H9 (cell line): ENCODE measurements around the gene CEMIP. TPM values are rescaled to one million over a fixed set of nuclear protein-coding genes. Genes with fewer than 3 reads are reported as not detected.

Experiments
- DNase-seq: peaks from one replicate; pipeline ENCODE4 v3.0.0-alpha.2; 2017
- H2AFZ ChIP-seq: one replicate; pipeline ENCODE4 v1.6.1; 2013; ENCODE audit warnings: mild to moderate bottlenecking, low read length, control low read depth, moderate library complexity
- H2AK5ac ChIP-seq: 2 replicates; pipeline ENCODE4 v1.6.1; 2013; ENCODE audit warnings: low read length, control low read depth, mixed read lengths; ENCODE audit not compliant: insufficient read length
- H2BK120ac ChIP-seq: one replicate; pipeline ENCODE4 v1.6.1; 2013; ENCODE audit warnings: low read depth, mild to moderate bottlenecking, low read length, control low read depth, inconsistent platforms; ENCODE audit not compliant: poor library complexity, severe bottlenecking
- H2BK12ac ChIP-seq: 2 replicates; pipeline ENCODE4 v1.6.1; 2013; ENCODE audit warnings: low read length, control low read depth, mixed read lengths, low read depth; ENCODE audit not compliant: insufficient read length
- H2BK15ac ChIP-seq: 2 replicates; pipeline ENCODE4 v1.6.1; 2013; ENCODE audit warnings: low read depth, low read length, control low read depth
- H2BK20ac ChIP-seq: one replicate; pipeline ENCODE4 v1.6.1; 2013; ENCODE audit warnings: low read depth, mild to moderate bottlenecking, low read length, control low read depth, inconsistent platforms; ENCODE audit not compliant: poor library complexity, severe bottlenecking
- H2BK5ac ChIP-seq: 2 replicates; pipeline ENCODE4 v1.6.1; 2013; ENCODE audit warnings: low read length, control low read depth, mixed read lengths; ENCODE audit not compliant: insufficient read length
- H3K14ac ChIP-seq: 2 replicates; pipeline ENCODE4 v1.6.1; 2013; ENCODE audit warnings: low read length, control low read depth; ENCODE audit not compliant: insufficient read depth
- H3K18ac ChIP-seq: 2 replicates; pipeline ENCODE4 v1.6.1; 2013; ENCODE audit warnings: low read depth, mild to moderate bottlenecking, mixed read lengths, low read length, control low read depth; ENCODE audit not compliant: insufficient read length
- H3K23ac ChIP-seq: 2 replicates; pipeline ENCODE4 v1.6.1; 2013; ENCODE audit warnings: low read length, control low read depth, mixed read lengths, low read depth; ENCODE audit not compliant: insufficient read length
- H3K23me2 ChIP-seq: 2 replicates; pipeline ENCODE4 v1.6.1; 2013; ENCODE audit warnings: low read depth, mild to moderate bottlenecking, mixed read lengths, low read length, control low read depth; ENCODE audit not compliant: insufficient read length, poor library complexity, severe bottlenecking
- H3K27ac ChIP-seq: 2 replicates; pipeline ENCODE4 v1.5.1; 2013; ENCODE audit warnings: low read length, control low read depth, mixed read lengths, low read depth; ENCODE audit not compliant: insufficient read length
- H3K27me3 ChIP-seq: 2 replicates; pipeline ENCODE4 v1.6.1; 2013; ENCODE audit warnings: low read length, control low read depth, inconsistent platforms; ENCODE audit not compliant: insufficient read depth
- H3K4ac ChIP-seq: 2 replicates; pipeline ENCODE4 v1.6.1; 2013; ENCODE audit warnings: low read depth, mild to moderate bottlenecking, control low read depth, inconsistent platforms, low read length, moderate library complexity
- H3K4me1 ChIP-seq: 2 replicates; pipeline ENCODE4 v1.6.1; 2013; ENCODE audit warnings: low read length, control low read depth, inconsistent platforms; ENCODE audit not compliant: insufficient read depth
- H3K4me2 ChIP-seq: 2 replicates; pipeline ENCODE4 v1.6.1; 2013; ENCODE audit warnings: low read length, control low read depth, mixed read lengths; ENCODE audit not compliant: insufficient read length, insufficient read depth
- H3K56ac ChIP-seq: 2 replicates; pipeline ENCODE4 v1.6.1; 2013; ENCODE audit warnings: low read depth, mild to moderate bottlenecking, mixed read lengths, low read length, control low read depth; ENCODE audit not compliant: insufficient read length
- H3K79me1 ChIP-seq: 2 replicates; pipeline ENCODE4 v1.6.1; 2013; ENCODE audit warnings: low read depth, mild to moderate bottlenecking, moderate library complexity, low read length, control low read depth, inconsistent platforms; ENCODE audit not compliant: insufficient read depth, poor library complexity, severe bottlenecking
- H3K79me2 ChIP-seq: 2 replicates; pipeline ENCODE4 v1.6.1; 2013; ENCODE audit warnings: low read length, control low read depth, inconsistent platforms; ENCODE audit not compliant: insufficient read depth
- H3K9ac ChIP-seq: 2 replicates; pipeline ENCODE4 v1.6.1; 2013; ENCODE audit warnings: low read length, control low read depth, mixed read lengths; ENCODE audit not compliant: insufficient read length; ENCODE audit errors: extremely low read depth
- H3K9me3 ChIP-seq: one replicate; pipeline ENCODE4 v1.6.1; 2013; ENCODE audit warnings: low read depth, low read length, inconsistent platforms; ENCODE audit not compliant: control insufficient read depth
- H3T11ph ChIP-seq: one replicate; pipeline ENCODE4 v1.6.1; 2013; ENCODE audit warnings: mild to moderate bottlenecking, low read length, control low read depth, inconsistent platforms
- H4K20me1 ChIP-seq: one replicate; pipeline ENCODE4 v1.6.1; 2013; ENCODE audit not compliant: control insufficient read depth, insufficient read length, insufficient read depth
- H4K5ac ChIP-seq: 2 replicates; pipeline ENCODE4 v1.6.1; 2013; ENCODE audit warnings: low read depth, mild to moderate bottlenecking, mixed read lengths, low read length, control low read depth; ENCODE audit not compliant: insufficient read length
- H4K8ac ChIP-seq: replicated peaks from 2 replicates; pipeline ENCODE4 v1.6.1; 2013; ENCODE audit warnings: low read length, control low read depth, mixed read lengths, low read depth; ENCODE audit not compliant: insufficient read length
- H4K91ac ChIP-seq: 2 replicates; pipeline ENCODE4 v1.6.1; 2013; ENCODE audit warnings: low read depth, mild to moderate bottlenecking, moderate library complexity, mixed read lengths, low read length, control low read depth; ENCODE audit not compliant: insufficient read length
- H3K27ac Mint-ChIP-seq, 3 experiments: 2 replicates in 2 of 3; 3 replicates in 1 of 3; pipeline ENCODE4 v1.8.0; 2020 to 2021; ENCODE audit warnings: mixed read lengths in 3 of 3, mild to moderate bottlenecking in 1 of 3, moderate library complexity in 1 of 3
- H3K27me3 Mint-ChIP-seq: 2 replicates; pipeline ENCODE4 v1.8.0; 2021; ENCODE audit warnings: low read depth, mild to moderate bottlenecking, moderate library complexity, mixed read lengths
- H3K36me3 Mint-ChIP-seq, 3 experiments: 2 replicates in 2 of 3; 3 replicates in 1 of 3; pipeline ENCODE4 v1.8.0; 2020 to 2021; ENCODE audit warnings: low read depth in 3 of 3, mixed read lengths in 3 of 3; ENCODE audit not compliant: insufficient read depth in 1 of 3
- H3K4me1 Mint-ChIP-seq, 2 experiments: 2 replicates each; pipeline ENCODE4 v1.8.0; 2020; ENCODE audit warnings: mixed read lengths in 2 of 2
- H3K4me3 Mint-ChIP-seq, 2 experiments: 2 replicates in 1 of 2; 3 replicates in 1 of 2; pipeline ENCODE4 v1.8.0; 2020 to 2021; ENCODE audit warnings: mild to moderate bottlenecking in 2 of 2, mixed read lengths in 2 of 2, moderate library complexity in 1 of 2
- H3K9me3 Mint-ChIP-seq, 2 experiments: 2 replicates in 1 of 2; 3 replicates in 1 of 2; pipeline ENCODE4 v1.8.0; 2020; ENCODE audit warnings: mild to moderate bottlenecking in 2 of 2, mixed read lengths in 2 of 2, moderate library complexity in 1 of 2
- WGBS: extraction: QIAGEN DNeasy Blood & Tissue Kit; methylation state at CpG from one replicate; pipeline ENCODE4 v1.1.7; 2013; ENCODE audit warnings: missing lambda C conversion rate, low lambda C conversion rate, mixed read lengths; ENCODE audit not compliant: insufficient read length; ENCODE audit errors: extremely low coverage; 5-methylcytosine and 5-hydroxymethylcytosine counted together
- total RNA-seq: library from RNA; stranded (reverse); gene quantifications from 2 replicates; pipeline ENCODE4 v1.2.1, GENCODE V29; 2021
- TF ChIP-seq, protein P1 (sequence below): fragments of 200-600 bp; sonication (generic); conservative IDR thresholded peaks from 3 replicates; pipeline ENCODE4 v1.8.0; 2021; ENCODE audit warnings: antibody characterized with exemption, mild to moderate bottlenecking

The CEMIP gene
- total RNA-seq, 1 experiment from 2014 or later, result 0.09 TPM

DNA sequence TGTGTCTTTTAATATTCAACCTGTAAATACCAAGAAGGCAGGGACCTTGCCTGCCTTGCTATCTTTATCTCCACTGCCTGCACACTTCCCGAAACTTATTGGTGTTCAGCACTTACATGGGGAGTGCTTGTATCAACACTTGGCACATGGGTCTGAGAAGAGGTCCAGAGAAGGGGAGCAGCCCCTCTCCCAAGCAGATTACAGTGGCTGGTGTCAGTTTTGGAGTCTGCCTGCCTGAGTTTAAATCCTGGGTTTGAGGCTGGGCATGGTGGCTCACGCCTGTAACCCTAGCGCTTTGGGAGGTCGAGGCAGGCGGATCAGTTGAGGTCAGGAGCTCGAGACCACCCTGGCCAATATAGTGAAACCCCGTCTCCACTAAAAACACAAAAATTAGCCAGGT, 190.1 kb downstream of the CEMIP start:
- Histone ChIP-seq H3K4me2 (no peak overlapping the region), H3K23me2 (no peaks in the 10 kb centered on the region), H2BK120ac (no peak overlapping the region), H4K91ac (no peak overlapping the region), H3K27me3 (no peaks in the 10 kb centered on the region), H3K9me3 (no peaks in the 10 kb centered on the region), H4K5ac (no peak overlapping the region), H2AK5ac (no peak overlapping the region), H3K79me2 (no peaks in the 10 kb centered on the region), H2BK20ac (no peak overlapping the region), H3K56ac (no peak overlapping the region), H3K18ac (no peak overlapping the region), H2AFZ (no peak overlapping the region), H3K27ac (no peak overlapping the region), H2BK5ac (no peak overlapping the region), H3K9ac (no peak overlapping the region), H3K4ac (no peak overlapping the region), H3K79me1 (no peaks in the 10 kb centered on the region), H3K4me1 (peaks cover 17% of the 10 kb centered on the region), H4K8ac (no peak overlapping the region), H3T11ph (no peak overlapping the region), H3K23ac (no peak overlapping the region), H2BK15ac (no peak overlapping the region), H4K20me1 (no peaks in the 10 kb centered on the region), H3K14ac (no peak overlapping the region), H2BK12ac (no peak overlapping the region)
- Mint-ChIP-seq H3K4me1 (peaks cover 50 to 55% of the 10 kb centered on the region in 2 experiments), H3K9me3 (peaks cover 8 to 14% of the 10 kb centered on the region in 2 experiments), H3K27ac (peak overlapping the region in 1 of 3 experiments; percentile 67; a peak in 1 of 7 replicates), H3K27me3 (no peaks in the 10 kb centered on the region; the same call in 1 of the 2 replicates), H3K4me3 (no peak overlapping the region), H3K36me3 (peaks cover 18 to 39% (median 36%) of the 10 kb centered on the region in 3 experiments)
- DNase-seq, result no peak
- WGBS, result no CpG with 5 or more reads among the region's 7 CpGs
- TF ChIP-seq, protein P1, sequence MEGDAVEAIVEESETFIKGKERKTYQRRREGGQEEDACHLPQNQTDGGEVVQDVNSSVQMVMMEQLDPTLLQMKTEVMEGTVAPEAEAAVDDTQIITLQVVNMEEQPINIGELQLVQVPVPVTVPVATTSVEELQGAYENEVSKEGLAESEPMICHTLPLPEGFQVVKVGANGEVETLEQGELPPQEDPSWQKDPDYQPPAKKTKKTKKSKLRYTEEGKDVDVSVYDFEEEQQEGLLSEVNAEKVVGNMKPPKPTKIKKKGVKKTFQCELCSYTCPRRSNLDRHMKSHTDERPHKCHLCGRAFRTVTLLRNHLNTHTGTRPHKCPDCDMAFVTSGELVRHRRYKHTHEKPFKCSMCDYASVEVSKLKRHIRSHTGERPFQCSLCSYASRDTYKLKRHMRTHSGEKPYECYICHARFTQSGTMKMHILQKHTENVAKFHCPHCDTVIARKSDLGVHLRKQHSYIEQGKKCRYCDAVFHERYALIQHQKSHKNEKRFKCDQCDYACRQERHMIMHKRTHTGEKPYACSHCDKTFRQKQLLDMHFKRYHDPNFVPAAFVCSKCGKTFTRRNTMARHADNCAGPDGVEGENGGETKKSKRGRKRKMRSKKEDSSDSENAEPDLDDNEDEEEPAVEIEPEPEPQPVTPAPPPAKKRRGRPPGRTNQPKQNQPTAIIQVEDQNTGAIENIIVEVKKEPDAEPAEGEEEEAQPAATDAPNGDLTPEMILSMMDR, result no peak
